Measurements from ENCODE around the gene TBXAS1.

The TBXAS1 gene

DNA sequence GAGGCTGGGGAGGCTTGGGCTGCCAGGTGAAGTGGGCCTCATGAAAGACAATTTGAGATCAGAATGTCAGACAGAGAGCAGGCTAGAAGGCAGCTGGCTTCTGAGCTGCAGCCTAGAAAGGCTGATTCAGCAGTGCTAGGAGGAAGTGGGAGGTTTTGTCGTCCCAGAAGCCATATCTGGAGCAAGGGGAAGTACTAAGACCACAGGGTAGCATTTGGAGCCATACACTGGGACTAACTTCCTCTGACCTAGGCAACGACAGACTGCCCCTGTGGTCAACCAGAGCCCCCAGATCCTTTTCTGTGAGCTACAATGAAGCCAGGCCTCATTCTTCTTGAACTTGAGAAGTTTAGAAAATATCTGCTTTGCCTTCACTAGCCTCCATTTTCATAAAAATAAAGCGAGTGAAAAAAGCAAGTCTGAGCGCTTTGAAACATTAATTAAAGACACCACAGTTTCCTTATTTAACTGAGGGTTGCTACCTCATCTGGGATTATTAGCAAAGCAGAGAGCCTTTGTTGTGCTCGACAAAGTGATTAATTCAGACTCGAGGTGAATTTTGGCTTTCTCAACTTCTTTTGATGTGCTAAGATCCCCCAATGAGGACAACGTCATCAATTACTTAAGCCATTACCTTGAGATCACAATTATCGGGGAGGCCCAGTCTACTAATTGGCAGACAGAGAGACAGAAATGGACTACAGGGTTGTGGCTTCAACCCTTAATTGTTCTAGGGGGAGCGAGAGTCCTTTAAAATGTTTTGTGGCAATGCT, 26.6 kb downstream of the TBXAS1 start:
- no peak for DNase-seq (ENCODE audit: low spot score)

GRCh38 chr7:139857791-139858190, 28.7 kb downstream of the TBXAS1 start:
- DNase-seq (ENCODE audit: low spot score): no peak

DNA sequence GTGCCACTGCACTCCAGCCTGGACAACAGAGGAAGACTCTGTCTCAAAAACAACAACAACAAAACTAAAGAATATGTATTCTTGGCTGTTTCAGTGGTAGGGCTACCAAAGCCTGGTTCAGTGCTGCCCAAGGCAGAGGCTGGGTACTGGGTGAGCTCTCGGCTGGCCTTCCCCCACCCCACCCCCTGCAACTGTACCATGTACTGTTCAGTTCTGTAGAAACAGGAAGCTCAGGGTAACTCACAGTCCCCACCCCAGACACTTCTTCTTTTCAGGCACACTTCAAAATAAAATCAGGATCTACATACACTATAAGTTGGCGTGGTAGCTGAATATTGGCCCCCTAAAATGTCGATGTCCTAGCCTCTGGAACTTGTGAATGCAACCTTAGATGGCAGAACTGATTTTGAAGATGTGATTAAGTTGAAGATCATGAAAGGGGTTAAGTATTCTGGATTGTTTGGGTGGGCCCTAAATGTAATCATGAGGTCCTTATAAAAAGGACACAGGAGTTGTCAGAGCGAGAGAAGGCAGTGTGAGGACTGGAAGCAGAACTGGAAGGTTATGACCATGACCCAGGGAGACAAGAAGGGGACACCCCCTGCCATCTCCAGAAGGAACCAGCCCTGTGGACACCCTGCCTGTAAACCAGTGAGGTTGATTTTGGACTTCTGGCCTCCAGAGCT, 31.2 kb downstream of the TBXAS1 start:
- DNase-seq (ENCODE audit: low spot score): no peak

GRCh38 chr7:139861803-139862202, 32.7 kb downstream of the TBXAS1 start:
- DNase-seq (ENCODE audit: low spot score): no peak

DNA sequence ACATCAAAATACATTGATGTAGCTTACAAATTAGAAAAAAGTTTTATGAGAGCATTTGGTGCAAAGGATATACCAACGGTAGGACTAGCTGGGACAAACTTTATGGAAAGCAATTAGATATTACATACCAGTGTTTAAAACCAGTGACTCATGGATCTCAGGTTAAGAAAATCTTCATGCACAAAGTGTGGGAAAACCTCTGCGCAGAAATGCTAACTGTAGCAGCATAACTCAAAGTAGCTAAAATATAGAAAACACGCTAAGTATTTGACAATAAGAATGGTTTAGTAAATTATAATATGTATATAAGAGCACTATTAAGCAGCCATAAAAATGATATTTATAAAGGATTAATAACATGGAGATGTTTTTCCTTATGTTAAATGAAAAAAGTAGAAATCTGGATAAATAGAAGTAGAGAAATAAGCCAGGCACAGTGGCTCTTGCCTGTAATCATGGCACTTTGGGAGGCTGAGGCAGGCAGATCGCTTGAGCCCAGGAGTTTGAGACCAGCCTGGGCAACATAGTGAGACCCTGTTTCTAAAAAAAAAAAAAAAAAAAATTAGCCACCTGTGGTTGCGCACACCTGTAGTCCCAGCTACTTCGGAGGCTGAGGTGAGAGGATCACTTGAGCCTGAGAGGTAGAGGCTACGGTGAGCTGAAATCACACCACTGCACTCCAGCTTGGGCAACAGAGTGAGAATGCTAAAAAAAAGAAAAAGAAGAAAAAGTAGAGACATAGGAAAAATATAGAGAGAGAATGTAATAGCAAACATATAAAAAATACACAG, 37.2 kb downstream of the TBXAS1 start:
- no peak for DNase-seq (ENCODE audit: low spot score)

DNA sequence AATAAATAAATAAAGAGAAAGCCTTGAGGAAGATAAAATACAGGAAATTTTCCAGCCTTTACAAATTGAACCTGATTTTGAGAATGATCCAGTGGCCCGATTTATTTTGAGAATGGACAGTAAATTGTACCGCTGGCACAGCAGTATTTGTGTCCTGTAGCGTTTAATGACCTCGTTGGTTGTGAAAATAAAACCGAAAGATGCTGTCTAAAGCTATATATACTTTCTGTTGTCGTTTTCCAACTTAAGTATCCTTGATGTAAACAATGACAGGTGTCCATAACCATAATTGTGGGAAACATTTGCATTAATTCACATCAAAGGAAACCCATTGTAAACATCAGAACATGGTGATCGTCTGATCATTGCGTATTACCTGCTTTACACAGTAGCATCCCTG, 38.8 kb downstream of the TBXAS1 start:
- DNase-seq (ENCODE audit: low spot score): no peak

DNA sequence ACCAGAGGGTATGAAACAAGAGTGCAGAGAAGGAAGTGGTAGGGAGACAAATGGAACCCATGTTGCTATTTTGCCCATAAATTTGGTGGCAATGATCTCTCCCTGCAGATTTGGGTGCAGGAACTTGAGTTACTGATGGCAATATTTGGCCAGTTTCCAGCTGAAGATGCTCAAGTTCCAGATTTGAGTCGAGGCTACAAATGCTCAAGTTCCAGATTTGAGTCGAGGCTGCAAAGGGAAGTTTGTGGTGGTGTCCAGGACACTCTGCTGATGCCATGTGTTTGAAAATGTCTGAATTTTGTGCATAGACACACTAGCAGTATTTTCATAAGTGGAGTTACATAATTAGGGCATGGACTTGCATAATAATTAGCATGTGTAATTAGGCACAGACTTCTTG, 40.8 kb downstream of the TBXAS1 start:
- no peak for DNase-seq (ENCODE audit: low spot score)

GRCh38 chr7:139870380-139870779, 41.3 kb downstream of the TBXAS1 start:
- no peak for DNase-seq (ENCODE audit: low spot score)

- DNase-seq (ENCODE audit: low spot score): no peak
Observed at GRCh38 chr7:139871331-139871730, 42.3 kb downstream of the TBXAS1 start.

GRCh38 chr7:139871820-139872219, 42.8 kb downstream of the TBXAS1 start:
- no peak for DNase-seq (ENCODE audit: low spot score)

- DNase-seq (ENCODE audit: low spot score): no peak
Observed at GRCh38 chr7:139873593-139874301, 44.7 kb downstream of the TBXAS1 start.

DNA sequence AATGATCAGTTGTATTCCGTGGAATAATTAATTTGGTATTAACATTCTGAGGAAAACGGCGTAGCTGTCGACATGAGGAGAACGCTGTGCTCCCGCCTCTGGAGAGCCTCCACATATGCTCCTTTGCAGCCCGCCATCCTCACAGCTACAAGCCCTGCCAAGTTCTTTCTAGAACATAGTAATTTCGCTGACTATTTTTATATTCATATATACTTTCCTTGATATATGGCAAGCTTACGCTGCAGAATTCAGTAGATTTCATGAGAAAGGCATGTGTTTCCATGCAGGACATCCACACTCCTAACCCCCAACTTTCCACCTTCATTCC, 45.2 kb downstream of the TBXAS1 start:
- DNase-seq (ENCODE audit: low spot score): no peak

DNA sequence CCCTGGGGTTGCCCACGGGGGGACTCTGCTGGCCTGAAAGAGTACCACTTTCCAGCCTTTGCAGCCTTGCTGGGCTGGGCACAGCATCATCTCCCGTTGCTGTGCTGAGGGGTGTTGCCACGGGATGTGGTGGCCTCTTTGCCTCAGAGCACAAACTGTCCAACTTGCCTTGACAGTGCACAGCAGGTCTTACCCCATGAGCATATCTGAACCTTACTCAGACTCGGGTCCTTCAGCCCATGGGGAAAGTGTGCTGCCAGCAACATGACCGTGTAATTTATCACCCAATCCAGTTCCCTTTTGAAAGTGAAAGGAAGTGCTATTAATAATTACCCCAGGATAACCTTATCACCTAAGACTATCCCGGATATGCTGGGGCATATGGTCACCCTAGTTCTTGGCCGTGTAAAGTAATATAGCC, 46.8 kb downstream of the TBXAS1 start:
- no peak for DNase-seq (ENCODE audit: low spot score)

GRCh38 chr7:139876622-139877283, 47.7 kb downstream of the TBXAS1 start:
- no peak for DNase-seq (ENCODE audit: low spot score)

GRCh38 chr7:139883814-139884213, 54.8 kb downstream of the TBXAS1 start:
- no peak for DNase-seq (ENCODE audit: low spot score)

DNA sequence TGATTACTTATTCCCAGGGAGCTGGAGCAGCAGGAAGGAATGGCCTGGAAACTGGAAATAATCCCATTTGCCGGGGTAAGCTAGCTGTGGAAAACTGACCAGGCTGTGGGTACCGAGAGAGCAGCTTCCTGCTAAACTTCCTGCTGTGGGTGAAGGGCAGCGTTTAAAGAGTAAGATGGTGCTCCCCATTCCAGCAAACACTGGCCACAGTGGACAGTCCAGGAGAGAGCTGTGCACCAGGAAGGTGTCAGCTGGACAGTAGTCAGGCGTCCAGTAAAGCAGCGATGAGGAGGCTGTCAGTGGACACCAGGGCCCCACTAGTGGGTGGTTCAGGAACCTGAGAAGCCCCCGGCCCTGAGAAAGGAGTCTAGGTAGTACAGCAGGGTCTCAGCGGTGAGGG, 55.4 kb downstream of the TBXAS1 start:
- DNase-seq (ENCODE audit: low spot score): no peak

GRCh38 chr7:139885511-139885910, 56.4 kb downstream of the TBXAS1 start:
- DNase-seq (ENCODE audit: low spot score): no peak

GRCh38 chr7:139886206-139886605, 57.1 kb downstream of the TBXAS1 start:
- DNase-seq (ENCODE audit: low spot score): no peak

DNA sequence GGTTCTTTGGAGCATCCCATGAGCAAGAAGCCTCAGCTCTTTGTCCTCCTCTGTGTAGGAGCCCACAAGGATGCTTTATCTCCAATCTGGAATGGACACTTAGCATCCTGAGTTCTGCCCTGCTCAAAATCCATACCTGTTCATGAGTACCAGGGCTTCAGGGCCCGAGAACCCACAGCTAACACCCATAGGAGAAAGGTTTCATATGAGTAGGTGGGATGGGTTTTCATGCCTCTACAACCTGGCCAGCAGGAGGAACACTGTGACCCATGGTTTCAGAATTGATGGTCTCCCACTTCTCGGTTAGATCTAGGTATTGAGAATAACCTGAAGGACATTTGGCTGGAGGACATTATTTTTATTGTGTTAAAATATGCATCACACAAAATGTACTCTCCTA, 57.8 kb downstream of the TBXAS1 start:
- DNase-seq (ENCODE audit: low spot score): no peak

- DNase-seq (ENCODE audit: low spot score): no peak
Observed at GRCh38 chr7:139887992-139888481, 59.0 kb downstream of the TBXAS1 start.

DNA sequence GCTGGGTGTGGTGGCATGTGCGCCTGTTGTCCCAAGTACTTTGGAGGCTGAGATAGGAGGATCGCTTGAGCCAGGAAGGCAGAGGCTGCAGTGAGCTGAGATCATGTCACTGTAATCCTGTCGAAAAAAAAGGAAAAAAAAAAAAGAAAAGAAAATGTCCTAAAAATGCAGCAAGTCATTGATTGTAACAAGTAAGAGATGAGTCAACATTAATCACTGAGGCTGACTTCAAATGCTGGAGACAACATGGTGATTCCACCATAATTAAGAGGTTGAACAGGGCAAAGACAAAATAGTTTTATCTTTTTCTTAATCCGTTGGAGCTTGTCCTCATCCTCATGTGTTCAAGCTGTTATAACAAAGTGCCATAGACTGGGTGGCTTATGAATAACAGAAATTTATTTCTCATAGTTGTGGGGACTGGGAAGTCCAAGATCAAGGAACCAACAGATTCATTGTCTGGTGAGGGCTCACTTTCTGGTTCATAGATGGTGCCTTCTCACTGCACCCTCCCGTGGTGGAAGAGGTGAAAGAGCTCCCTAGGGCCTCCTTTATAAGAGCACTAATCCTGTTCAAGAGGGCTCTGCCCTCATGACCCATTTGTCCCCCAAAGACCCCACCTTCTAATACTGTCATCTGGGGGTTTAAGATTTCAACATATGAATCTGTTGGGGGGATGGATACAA, 60.3 kb downstream of the TBXAS1 start:
- no peak for DNase-seq (ENCODE audit: low spot score)

All from hematopoietic multipotent progenitor cell treated with erythropoietin and hydrocortisone succinate and interleukin-3 and kit ligand, for 17 days (in vitro differentiated cells).